Hair follicle dermal papilla cell (primary cell): ENCODE results near the gene BRD1. TPM values are rescaled to one million over a fixed set of nuclear protein-coding genes. Genes with fewer than 3 reads are reported as not detected.

Source experiments
- small RNA-seq: library from RNA; depleted of rRNA; stranded (forward); fragments of <200 nt; gene quantifications from one replicate; pipeline ENCODE3, GENCODE V24; 2012
- total RNA-seq: library from RNA; depleted of rRNA; stranded (reverse); fragments of >200 nt; gene quantifications from 2 replicates; pipeline ENCODE4 v1.2.3, GENCODE V29; 2012

The BRD1 gene
- 33.0 and 38.8 TPM in 2 replicates for total RNA-seq

GRCh38 chr22:49827853-49828598, at the start of gene BRD1:
BRD1 (minus strand) TSS chr22:49827873; CDS start chr22:49824317, 3,556 bp downstream.

GRCh38 chr22:49852898-49853894, 25.5 kb upstream of the BRD1 start, which contains the start of gene ZBED4:
ZBED4 (plus strand) TSS chr22:49853844; CDS start chr22:49883663, 29,819 bp downstream.

Small RNA genes lying within 50 kb of the gene (small RNA-seq; reads per million reads assigned to genes)
- gene AL117328.1 (not detected), gene RF00017 (not detected)

Other genes starting within 250 kb of the BRD1 start
- gene ZBED4, start 26.0 kb upstream of the BRD1 start, total RNA-seq, result 13.1 and 14.8 TPM in 2 replicates
- 33.4 and 40.4 TPM in 2 replicates for gene ALG12, start 90.6 kb upstream of the BRD1 start, total RNA-seq
- 47.6 and 48.7 TPM in 2 replicates for gene CRELD2, start 90.8 kb upstream of the BRD1 start, total RNA-seq
- 30.2 and 35.9 TPM in 2 replicates for gene PIM3, start 132.9 kb upstream of the BRD1 start, total RNA-seq
- not detected in 2 replicates for gene IL17REL, start 184.9 kb upstream of the BRD1 start, total RNA-seq
- not detected in 2 replicates for gene TTLL8, start 230.4 kb upstream of the BRD1 start, total RNA-seq